ENCODE results near the gene PPP1R13B.

Gene PPP1R13B

GRCh38 chr14:103775506-103775905 is 71.9 kb downstream of the PPP1R13B start:
- DNase-seq (ENCODE audit: low read depth): no peak

- DNase-seq (ENCODE audit: low read depth): no peak
Observed at GRCh38 chr14:103773521-103773920, 73.9 kb downstream of the PPP1R13B start.

DNA sequence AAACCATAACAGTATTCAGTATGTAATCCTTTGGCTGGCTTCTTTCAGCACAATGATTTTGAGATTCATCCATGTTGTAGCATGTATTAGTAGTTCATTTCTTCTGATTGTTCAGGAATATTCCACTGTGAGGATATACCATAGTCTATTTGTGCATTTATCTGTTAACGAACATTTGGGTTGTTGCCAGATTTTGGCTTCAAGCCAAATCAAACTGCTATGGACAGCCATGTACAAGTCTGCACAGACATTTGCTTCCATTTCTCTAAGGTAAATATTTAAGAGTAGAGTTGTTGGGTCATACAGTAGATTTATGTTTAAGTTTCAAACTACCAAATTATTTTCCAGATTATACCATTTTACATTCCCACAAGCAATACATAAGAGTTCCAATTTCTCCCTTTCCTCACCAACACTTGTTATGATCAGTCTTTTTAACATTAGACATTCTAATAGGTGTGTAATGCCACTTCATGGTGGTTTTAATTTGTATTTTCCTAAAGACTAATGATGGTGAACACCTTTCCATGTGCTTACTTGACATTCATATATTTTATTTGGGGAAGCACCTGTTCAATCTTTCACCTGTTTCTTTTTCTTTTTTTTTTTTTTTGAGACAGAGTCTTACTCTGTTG is 75.2 kb downstream of the PPP1R13B start:
- no peak for DNase-seq (ENCODE audit: low read depth)

DNA sequence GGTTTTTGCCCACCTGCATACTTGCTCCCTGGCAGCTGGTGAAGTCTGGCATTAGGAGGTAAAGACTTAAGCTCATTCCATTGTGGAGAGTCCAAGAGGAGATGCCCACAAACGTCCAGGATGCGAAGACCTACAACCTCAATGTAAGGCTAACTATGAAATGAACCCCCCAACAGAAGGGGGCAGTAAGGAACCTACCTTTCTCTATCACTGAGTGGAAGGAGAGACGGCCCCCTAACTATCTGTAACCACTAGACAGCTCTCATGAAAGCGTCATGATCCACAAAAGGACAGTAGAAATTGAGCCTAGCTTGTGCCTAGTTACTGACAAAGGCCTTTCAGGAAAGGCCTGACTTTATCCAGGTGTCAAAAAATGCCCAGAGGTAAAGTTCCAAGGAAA is 76.5 kb downstream of the PPP1R13B start:
- no peak for DNase-seq (ENCODE audit: low read depth)

DNA sequence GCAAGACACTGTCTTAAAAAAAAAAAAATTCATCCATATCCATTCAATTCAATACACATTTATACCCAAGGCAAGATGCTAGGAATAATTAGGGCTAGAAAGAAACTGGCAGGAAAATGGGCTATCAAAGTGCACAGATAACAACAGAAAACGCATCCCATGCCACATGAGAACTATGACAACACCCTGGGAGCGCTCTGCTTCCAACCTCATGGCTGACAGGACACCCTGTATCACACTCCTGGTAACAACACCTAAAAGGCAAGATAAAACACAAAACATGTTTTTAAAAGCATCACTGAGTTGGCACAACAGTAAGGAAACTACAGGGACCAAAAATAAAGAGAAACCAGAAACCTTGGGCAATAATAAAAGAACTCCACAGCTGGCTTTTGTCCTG is 76.9 kb downstream of the PPP1R13B start:
- no peak for DNase-seq (ENCODE audit: low read depth)

GRCh38 chr14:103767336-103767894 is 80.0 kb downstream of the PPP1R13B start:
- no peak for DNase-seq (ENCODE audit: low read depth)

DNA sequence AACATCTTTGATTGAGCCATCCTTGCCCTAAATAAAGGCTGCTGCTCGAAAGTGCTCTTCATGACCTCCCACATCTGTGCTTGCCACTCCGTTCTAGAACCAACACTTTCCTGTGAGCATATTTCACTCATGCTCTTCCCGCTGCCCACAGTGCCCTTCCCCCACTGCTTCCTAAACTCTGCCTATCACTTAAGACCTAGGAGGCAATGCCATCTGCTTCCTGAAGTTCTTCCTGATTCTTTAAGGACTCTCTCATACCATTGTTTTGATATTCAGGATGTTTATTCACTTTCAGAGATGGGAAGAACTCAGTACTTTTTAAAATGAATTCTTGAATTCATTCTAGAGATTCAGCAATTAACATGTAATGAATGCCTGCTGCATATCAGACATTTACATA is 81.8 kb downstream of the PPP1R13B start:
- no peak for DNase-seq (ENCODE audit: low read depth)

- DNase-seq (ENCODE audit: low read depth): no peak
Observed at GRCh38 chr14:103763730-103764488, 83.5 kb downstream of the PPP1R13B start.

GRCh38 chr14:103762541-103762940 is 84.8 kb downstream of the PPP1R13B start:
- no peak for DNase-seq (ENCODE audit: low read depth)

GRCh38 chr14:103762036-103762435 is 85.3 kb downstream of the PPP1R13B start:
- DNase-seq (ENCODE audit: low read depth): no peak

DNA sequence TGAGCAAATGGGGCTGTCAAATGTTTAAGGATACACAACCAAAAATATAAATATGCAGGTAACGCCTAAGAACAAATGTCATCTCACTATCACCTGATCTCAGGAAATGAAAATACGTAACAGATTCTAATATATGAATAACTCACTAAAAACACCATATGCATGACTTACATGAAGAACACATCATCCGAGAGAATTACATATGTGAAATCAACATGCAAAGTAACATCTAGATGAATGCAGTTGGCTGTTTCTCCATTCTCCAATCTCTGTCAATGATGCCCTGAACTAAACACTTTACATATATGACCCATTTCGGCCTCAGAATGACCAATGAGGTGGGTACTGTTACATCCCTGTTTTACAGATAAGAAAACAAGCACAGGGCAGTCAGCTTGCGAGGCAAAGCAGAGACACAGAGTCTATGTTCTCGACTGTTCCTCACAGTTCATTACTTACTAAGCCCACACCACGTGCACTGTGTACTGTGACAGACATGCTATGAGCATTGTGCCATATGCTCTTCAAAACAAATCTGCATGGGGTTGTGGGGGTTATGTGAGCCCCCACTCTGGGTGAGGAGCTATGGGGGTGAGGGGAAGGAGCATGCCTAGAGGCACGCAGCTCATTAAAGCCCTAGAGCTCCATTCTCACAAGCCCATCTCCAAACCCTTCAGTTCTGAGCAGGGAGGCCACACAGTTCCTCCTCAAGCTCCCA is 89.2 kb downstream of the PPP1R13B start:
- no peak for DNase-seq (ENCODE audit: low read depth)

DNA sequence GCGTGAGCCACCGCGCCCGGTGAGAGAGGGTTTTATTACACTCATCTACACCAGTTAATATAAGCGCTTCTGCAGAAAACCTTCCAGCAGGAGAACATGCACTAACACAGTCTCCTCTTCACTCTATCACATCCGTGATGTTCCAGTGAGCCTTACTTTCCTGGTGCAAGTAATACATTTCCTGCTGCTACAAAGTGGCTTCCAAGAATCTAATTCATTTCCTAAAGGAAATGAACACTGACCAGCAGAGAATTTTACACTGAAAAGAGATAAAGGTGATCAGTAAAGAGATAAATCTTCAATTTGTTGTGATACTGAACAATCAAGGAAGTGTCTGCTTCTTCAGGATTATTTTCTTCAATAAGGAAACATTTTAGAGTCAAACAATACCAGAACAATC is 92.3 kb downstream of the PPP1R13B start:
- DNase-seq (ENCODE audit: low read depth): no peak

- no peak for DNase-seq (ENCODE audit: low read depth)
Observed at GRCh38 chr14:103753774-103754173, 93.6 kb downstream of the PPP1R13B start.

DNA sequence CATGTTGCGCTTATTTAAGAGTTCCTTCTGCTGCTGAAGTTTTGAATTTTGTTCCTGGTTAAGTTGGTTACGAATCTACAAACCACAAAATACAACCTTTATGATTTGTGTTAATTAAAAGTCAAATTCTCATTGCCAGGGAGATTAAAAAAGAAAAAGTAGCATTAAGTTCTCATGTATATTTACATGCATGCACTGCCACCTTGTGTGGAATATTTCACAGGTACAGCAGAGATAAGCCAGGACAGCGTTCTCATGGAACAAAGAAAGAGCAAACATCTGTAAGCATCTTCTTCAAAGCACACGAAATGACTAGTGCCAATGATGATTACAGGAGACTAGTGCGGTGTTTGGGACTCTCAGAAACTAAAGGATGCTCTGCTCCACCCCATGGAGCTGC is 97.5 kb downstream of the PPP1R13B start:
- no peak for DNase-seq (ENCODE audit: low read depth)

- DNase-seq (ENCODE audit: low read depth): no peak
Observed at GRCh38 chr14:103749452-103749851, 97.9 kb downstream of the PPP1R13B start.

GRCh38 chr14:103748534-103748857 is 98.9 kb downstream of the PPP1R13B start:
- DNase-seq (ENCODE audit: low read depth): no peak

GRCh38 chr14:103746701-103747100 is 100.7 kb downstream of the PPP1R13B start:
- DNase-seq (ENCODE audit: low read depth): no peak

GRCh38 chr14:103745424-103745823 is 102.0 kb downstream of the PPP1R13B start:
- no peak for DNase-seq (ENCODE audit: low read depth)

GRCh38 chr14:103744621-103745395 is 102.6 kb downstream of the PPP1R13B start:
- DNase-seq (ENCODE audit: low read depth): no peak

- DNase-seq (ENCODE audit: low read depth): no peak
Observed at GRCh38 chr14:103743691-103744090, 103.7 kb downstream of the PPP1R13B start.

DNA sequence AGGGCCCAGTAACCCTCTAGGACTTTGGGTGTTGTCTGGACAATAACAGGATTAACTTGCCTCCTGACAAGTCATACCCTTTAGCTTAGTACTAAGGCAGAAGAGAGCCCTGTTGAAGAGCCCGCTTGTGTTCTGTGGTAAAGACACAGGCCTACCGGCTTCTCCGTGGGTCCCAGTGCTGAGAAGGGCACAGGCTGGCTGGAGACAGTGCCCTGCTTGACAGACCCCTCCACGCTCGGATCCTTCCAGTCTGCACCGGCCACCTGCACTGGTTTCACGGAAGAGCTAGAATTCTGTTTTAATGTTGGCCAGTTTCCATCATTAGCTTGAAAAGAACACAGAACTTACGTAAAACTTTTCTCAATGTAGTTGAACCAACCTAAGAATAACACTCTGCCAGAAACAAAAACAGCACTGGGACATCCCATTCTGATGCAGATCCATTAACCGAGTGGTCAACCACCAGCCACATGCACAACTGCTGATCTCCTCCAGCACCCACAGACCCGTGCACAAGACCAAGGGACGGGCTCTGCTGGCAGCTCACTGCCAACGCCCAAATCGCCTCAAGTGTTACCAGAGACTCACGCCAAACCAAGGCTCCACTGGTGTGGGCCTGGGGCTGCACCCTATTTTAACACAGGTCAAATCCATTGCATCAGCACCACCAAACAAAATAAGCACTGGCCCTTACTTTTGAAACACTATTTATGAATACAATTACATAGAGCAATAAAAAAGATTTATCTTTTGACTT is 104.7 kb downstream of the PPP1R13B start:
- DNase-seq (ENCODE audit: low read depth): no peak
